ENCODE results near the gene AATK. TPM values are rescaled to one million over a fixed set of nuclear protein-coding genes. Genes with fewer than 3 reads are reported as not detected.

Gene AATK
- total and polyA plus RNA-seq, 9 of the 15 experiments (the other 6 are each of a cell fraction or from before 2014, with no cell fraction given) = 0.11 to 0.55 (median 0.38) TPM; not detected in 5

- no TSS peak for BruUV-seq (replicated peaks)
- ChIA-PET CTCF (ENCODE audit: low intra/inter-chr PET ratio) (no interaction called here), POLR2A (interaction anchor here (0.6 kb wide), 1 partner anchor 25 kb away, joined by 3 read pairs; no protein-coding TSS in a partner anchor)
- TF ChIP-seq MYBL2 (IDR thresholded peaks at IDR 0.05; ENCODE audit: low read depth) (no peak), MYBL2 (CRISPR knock-in tag; IDR thresholded peaks at IDR 0.05; ENCODE audit: borderline replicate concordance) (no peak), LCOR (CRISPR knock-in tag; IDR thresholded peaks at IDR 0.05) (no peak), KLF10 (CRISPR knock-in tag; IDR thresholded peaks at IDR 0.05) (no peak), PHB2 (IDR thresholded peaks at IDR 0.05; ENCODE audit: low read depth) (no peak), ELK1 (CRISPR knock-in tag; IDR thresholded peaks at IDR 0.05) (no peak)
- H3K4me1 ChIP-seq (replicated peaks in 1 of 2; ENCODE audit: control insufficient read depth in 2 of 2, insufficient read depth in 2 of 2, low read length in 2 of 2) = peaks cover 0 to 31% of the 10 kb centered on the region in 2 experiments; a peak in 1 of 5 replicates
- H4K20me1 ChIP-seq (replicated peaks; ENCODE audit: control insufficient read depth, insufficient read depth, low read length) = peaks cover 15% of the 10 kb centered on the region; the same call in 1 of the 2 replicates
- intact Hi-C loops (cut with micrococcal nuclease) = no loop called here
- no peak overlapping the region for H3K4me3 ChIP-seq
- H3K4me2 ChIP-seq (ENCODE audit: insufficient read depth, low read length) = no peak overlapping the region
- no peak for DNase-seq (ENCODE audit: extremely low read depth in 1 of 4, low spot score in 3 of 4)
- H3K27ac ChIP-seq (ENCODE audit: extremely low read depth, low read depth, low read length) = no peak overlapping the region
- no peaks in the 10 kb centered on the region for H3K79me2 ChIP-seq (ENCODE audit: control insufficient read depth, insufficient read depth, low read length)
- no peak for ATAC-seq
- no peaks in the 10 kb centered on the region for H3K9me1 ChIP-seq (ENCODE audit: control insufficient read depth, insufficient read depth, low read length)
- H3K27me3 ChIP-seq (ENCODE audit: control insufficient read depth in 2 of 2, insufficient read depth in 2 of 2, low read length in 2 of 2) = no peaks in the 10 kb centered on the region
- H3K9ac ChIP-seq (ENCODE audit: insufficient read depth in 1 of 2, low read depth in 2 of 2, low read length in 2 of 2) = peak overlapping the region in 1 of 2 experiments; percentile 35; a peak in 1 of 4 replicates
- no peaks in the 10 kb centered on the region for H3K9me3 ChIP-seq (replicated peaks; ENCODE audit: control insufficient read depth, insufficient read depth, low read depth, low read length)
- in situ Hi-C loops (cut with MboI) = no loop called here
- peaks cover 24% of the 10 kb centered on the region; the same call in 2 of the 3 replicates for H3K36me3 ChIP-seq (ENCODE audit: control insufficient read depth, insufficient read depth, low read length)
- FAIRE-seq = no peak
- H2AFZ ChIP-seq (ENCODE audit: low read depth, low read length) = no peak overlapping the region
- WGBS (ENCODE audit: insufficient coverage, low coverage, missing lambda C conversion rate) = 74% methylated on average over 7 of the region's 8 CpGs
Observed at GRCh38 chr17:81074875-81075274, 91.1 kb downstream of the AATK start.
